HepG2 (cell line): ENCODE measurements around the gene UNC5B. TPM values are rescaled to one million over a fixed set of nuclear protein-coding genes. Genes with fewer than 3 reads are reported as not detected.

Experiments
- ATAC-seq: fragments of 200-7000 bp; cut with Tn5 transposase; 3 replicates; pipeline ENCODE4 v1.9.1; 2020; ENCODE audit warnings: mild to moderate bottlenecking, moderate library complexity
- BruUV-seq: library from RNA; stranded (reverse); fragments of 400-500 nt; replicated peaks from 2 replicates; lab custom pipeline; 2021; lab: Mats Ljungman, UMichigan
- CTCF ChIA-PET: fragments of 300-600 bp; formaldehyde crosslinking; extraction: SDS; loops from one replicate; lab custom pipeline; 2021; ENCODE audit warnings: low total read pairs, inconsistent platforms, low intra/inter-chr PET ratio; lab: Yijun Ruan, JAX
- POLR2A ChIA-PET: fragments of 350-600 bp; sonication (Branson Sonifier 250); formaldehyde crosslinking; loops from one replicate; lab custom pipeline; 2020; ENCODE audit warnings: antibody characterized with exemption, inconsistent platforms; lab: Yijun Ruan, JAX
- DNase-seq: peaks from one replicate; pipeline ENCODE4 v3.0.0-alpha.2; 2015; ENCODE audit warnings: low spot score
- FAIRE-seq: peaks from 3 replicates; lab custom pipeline; 2011; peaks lifted over from hg19 to GRCh38; lab: Jason Lieb, UNC
- H2AFZ ChIP-seq: one replicate; pipeline ENCODE4 v1.6.1; 2011; ENCODE audit warnings: low read length, inconsistent platforms
- H3K27ac ChIP-seq: fragments of 300-600 bp; 3 replicates; pipeline ENCODE4 v1.8.0; 2011; ENCODE audit warnings: mixed run types, mild to moderate bottlenecking, mixed read lengths, low read length, inconsistent platforms; ENCODE audit not compliant: insufficient read depth; ENCODE audit errors: extremely low read length
- H3K27me3 ChIP-seq, 2 experiments: fragments of 200-600 bp in 1 of 2; 2 replicates in 1 of 2; 3 replicates in 1 of 2; pipeline versions ENCODE4 v1.6.0 to v1.8.0; 2011; ENCODE audit warnings: low read length in 2 of 2, mild to moderate bottlenecking in 2 of 2, moderate library complexity in 2 of 2, inconsistent platforms in 1 of 2; ENCODE audit not compliant: insufficient read depth in 2 of 2, control insufficient read depth in 1 of 2
- H3K36me3 ChIP-seq, 2 experiments: fragments of 200-600 bp in 1 of 2; replicated peaks in 1 of 2; 2 replicates in 1 of 2; 3 replicates in 1 of 2; pipeline versions ENCODE4 v1.5.1 to v1.8.0; 2011; ENCODE audit warnings: low read length in 2 of 2, inconsistent platforms in 1 of 2; ENCODE audit not compliant: insufficient read depth in 2 of 2, control insufficient read depth in 1 of 2
- H3K4me1 ChIP-seq: 2 replicates; pipeline ENCODE4 v1.5.1; 2012; ENCODE audit warnings: low read length, inconsistent platforms; ENCODE audit not compliant: insufficient read depth
- H3K4me2 ChIP-seq: 2 replicates; pipeline ENCODE4 v1.6.0; 2011; ENCODE audit warnings: low read depth, low read length, inconsistent platforms
- H3K4me3 ChIP-seq, 3 experiments: fragments of 200-600 bp in 1 of 3; sonication (generic), shearing (Covaris generic) in 1 of 3; replicated peaks in 1 of 3; 2 replicates each; pipeline ENCODE4 v1.5.1; 2011 to 2016; ENCODE audit warnings: low read length in 3 of 3, inconsistent platforms in 2 of 3, low read depth in 2 of 3, mild to moderate bottlenecking in 2 of 3, control low read depth in 1 of 3, mixed read lengths in 1 of 3; ENCODE audit not compliant: insufficient read depth in 1 of 3
- H3K79me2 ChIP-seq: one replicate; pipeline ENCODE4 v1.6.1; 2011; ENCODE audit warnings: low read length, inconsistent platforms; ENCODE audit not compliant: insufficient read depth
- H3K9ac ChIP-seq: 2 replicates; pipeline ENCODE4 v1.6.0; 2011; ENCODE audit warnings: mild to moderate bottlenecking, low read depth, low read length, inconsistent platforms; ENCODE audit not compliant: insufficient read depth
- H3K9me3 ChIP-seq: 2 replicates; pipeline ENCODE4 v1.5.1; 2012; ENCODE audit warnings: mild to moderate bottlenecking, low read length
- H4K20me1 ChIP-seq: 2 replicates; pipeline ENCODE4 v1.6.0; 2011; ENCODE audit warnings: inconsistent platforms, mild to moderate bottlenecking, low read length, moderate library complexity; ENCODE audit not compliant: insufficient read depth
- ATF7-NPFF ChIP-seq: sonication (generic); formaldehyde crosslinking; IDR thresholded peaks from 2 replicates; pipeline ENCODE4 v1.8.1; 2023; ENCODE audit warnings: mild to moderate bottlenecking, low read depth, missing genetic modification reagents, moderate library complexity
- CCAR2 ChIP-seq: fragments of 200-400 bp; formaldehyde crosslinking; optimal IDR thresholded peaks from 2 replicates; pipeline ENCODE3; 2018; ENCODE audit warnings: low read depth, mild to moderate bottlenecking, low read length, moderate library complexity
- DDIT3 ChIP-seq: sonication (generic); formaldehyde crosslinking; IDR thresholded peaks from 2 replicates; pipeline ENCODE4 v1.4.0; 2020; ENCODE audit warnings: mild to moderate bottlenecking, missing genetic modification reagents
- DMTF1 ChIP-seq: sonication (generic); formaldehyde crosslinking; IDR thresholded peaks from 2 replicates; pipeline ENCODE4 v1.4.0; 2020; ENCODE audit warnings: mild to moderate bottlenecking, missing genetic modification reagents
- FOSL1 ChIP-seq: sonication (generic); formaldehyde crosslinking; IDR thresholded peaks from 2 replicates; pipeline ENCODE4 v1.9.0; 2021; ENCODE audit warnings: missing genetic modification reagents, borderline replicate concordance
- FOXA1 ChIP-seq, 2 experiments: fragments of 450-650 bp in 1 of 2; sonication (generic) in 1 of 2; formaldehyde crosslinking in 1 of 2; IDR thresholded peaks; 2 replicates each; pipeline versions ENCODE4 v1.4.0 to v1.6.1; 2016 to 2020; ENCODE audit warnings: missing genetic modification reagents in 1 of 2
- IRF1 ChIP-seq: sonication (generic); formaldehyde crosslinking; IDR thresholded peaks from 2 replicates; pipeline ENCODE4 v1.4.0; 2020; ENCODE audit warnings: low read depth, mild to moderate bottlenecking, missing genetic modification reagents
- MAFF ChIP-seq: IDR thresholded peaks from 2 replicates; pipeline ENCODE4 v1.6.1; 2011; ENCODE audit warnings: low read depth, low read length, improper control_type of control experiment
- MAFK ChIP-seq, 2 experiments: IDR thresholded peaks in 1 of 2; conservative IDR thresholded peaks in 1 of 2; 2 replicates each; pipeline ENCODE4 v1.6.1; 2011; ENCODE audit warnings: improper control_type of control experiment in 2 of 2, low read length in 2 of 2
- PLSCR1 ChIP-seq: sonication (generic); formaldehyde crosslinking; IDR thresholded peaks from 2 replicates; pipeline ENCODE4 v1.5.0; 2020; ENCODE audit warnings: missing genetic modification reagents, mild to moderate bottlenecking, borderline replicate concordance
- RBM22 ChIP-seq: fragments of 200-400 bp; formaldehyde crosslinking; optimal IDR thresholded peaks from 2 replicates; pipeline ENCODE3; 2017; ENCODE audit warnings: mild to moderate bottlenecking, low read length, moderate library complexity
- ZBTB26 ChIP-seq: IDR thresholded peaks from 2 replicates; pipeline ENCODE4 v1.6.1; 2016; ENCODE audit warnings: missing compliant biosample characterization, missing genetic modification reagents, borderline replicate concordance
- ZNF335 ChIP-seq: sonication (generic); formaldehyde crosslinking; IDR thresholded peaks from 2 replicates; pipeline ENCODE4 v1.4.0; 2020; ENCODE audit warnings: missing genetic modification reagents
- ZNF737 ChIP-seq: sonication (generic); formaldehyde crosslinking; IDR thresholded peaks from 2 replicates; pipeline ENCODE4 v1.5.0; 2020; ENCODE audit warnings: missing genetic modification reagents, mild to moderate bottlenecking, borderline replicate concordance
- in situ Hi-C: cut with HindIII; loops from 2 replicates; pipeline ENCODE4 v1.10.0; 2017; ENCODE audit warnings: low pct_unique_long_range_greater_than_20kb; ENCODE audit not compliant: extremely low pct_ligation_motif_present
- intact Hi-C: fragments of 100-400 bp; cut with micrococcal nuclease; formaldehyde crosslinking; loops from one replicate; pipeline ENCODE4 v1.10.0; 2022; ENCODE audit not compliant: unreplicated experiment
- polyA plus RNA-seq, 8 experiments: library from polyadenylated mRNA; depleted of rRNA in 3 of 8; stranded (reverse) in 7 of 8; unstranded in 1 of 8; fragments of >200 nt; fragmentation: Illumina TruSeq in 4 of 8; extraction: Trizol in 4 of 8; gene quantifications; 2 replicates each; pipeline versions ENCODE4 v1.2.1 to v1.2.3, GENCODE V29; 2011 to 2016; ENCODE audit warnings: low read depth in 4 of 8, missing spikeins in 1 of 8, mixed read lengths in 1 of 8; ENCODE audit not compliant: insufficient read depth in 1 of 8
- total RNA-seq, 5 experiments: library from RNA; depleted of rRNA; stranded (reverse); fragments of >200 nt; fragmentation: Illumina TruSeq; extraction: Trizol; gene quantifications; 2 replicates each; pipeline ENCODE4 v1.2.3, GENCODE V29; 2016; ENCODE audit warnings: low read depth in 1 of 5

Gene UNC5B
- total and polyA plus RNA-seq, 2 of the 13 experiments (the other 11 are each of a cell fraction or from before 2014, with no cell fraction given): 0.07 TPM

- ATAC-seq: no peak
- no peak for DNase-seq
- BruUV-seq: no TSS peak
- no peak overlapping the region for H3K27ac ChIP-seq
- CTCF ChIA-PET: no interaction called here
- no peaks in the 10 kb centered on the region for H3K9me3 ChIP-seq
- no peak overlapping the region for H3K4me3 ChIP-seq
- no peaks in the 10 kb centered on the region for H3K36me3 ChIP-seq
- FAIRE-seq: no peak
- peaks cover 14% of the 10 kb centered on the region for H3K4me1 ChIP-seq
- peaks cover 5 to 38% of the 10 kb centered on the region in 2 experiments; a peak in 3 of 5 replicates for H3K27me3 ChIP-seq
- H3K79me2 ChIP-seq: no peaks in the 10 kb centered on the region
- no peak overlapping the region for H3K4me2 ChIP-seq
- H2AFZ ChIP-seq: no peak overlapping the region
- intact Hi-C loops: no loop called here
- POLR2A ChIA-PET: no interaction called here
- 0 out of 2 replicates have a peak, but pooled peaks cover 3% of the 10 kb centered on the region for H4K20me1 ChIP-seq
- in situ Hi-C loops: loop anchor here (5.0 kb wide), 1 partner anchor 305 kb away; no protein-coding TSS in a partner anchor
- TF ChIP-seq ZBTB26 (CRISPR knock-in tag) (no peak), ZNF737 (CRISPR knock-in tag) (no peak), PLSCR1 (CRISPR knock-in tag) (no peak), MAFK (conservative IDR thresholded peaks at IDR 0.05 in 1 of 2, IDR thresholded peaks at IDR 0.05 in 1 of 2; ENCODE audit: low read length in 2 of 2) (peak; percentile 73 to 77), ATF7-NPFF (no peak), CCAR2 (no peak), IRF1 (CRISPR knock-in tag) (no peak), MAFF (peak; percentile 69), FOSL1 (no peak), RBM22 (no peak), FOXA1 (IDR thresholded peaks at IDR 0.05) (no peak), FOXA1 (CRISPR knock-in tag; IDR thresholded peaks at IDR 0.05) (no peak), DDIT3 (CRISPR knock-in tag) (no peak), DMTF1 (no peak), ZNF335 (no peak)
- TF ChIP-seq, all 625 proteins: peak for 2
- H3K9ac ChIP-seq: no peak overlapping the region
These were observed 4.8 kb upstream of the UNC5B start for GRCh38 chr10:71207578-71207977.
